K562 (cell line): ENCODE results near the gene B3GAT3. TPM values are rescaled to one million over a fixed set of nuclear protein-coding genes. Genes with fewer than 3 reads are reported as not detected.
A peak's percentile ranks its signal among the peaks of the same experiment; 100 is the strongest.

Experiments used
- ARNT ChIP-seq, 2 experiments: fragments of 450-650 bp; IDR thresholded peaks; 2 replicates each; pipeline ENCODE4 v1.6.1; 2016; ENCODE audit warnings: mild to moderate bottlenecking in 1 of 2
- BRF2 ChIP-seq: IDR thresholded peaks from 3 replicates; pipeline ENCODE4 v1.6.1; 2011; ENCODE audit warnings: borderline replicate concordance, mild to moderate bottlenecking; ENCODE audit not compliant: insufficient read length, insufficient read depth
- CCNT2 ChIP-seq: IDR thresholded peaks from 2 replicates; pipeline ENCODE4 v1.6.1; 2011; ENCODE audit warnings: borderline replicate concordance, low read depth, mild to moderate bottlenecking, moderate library complexity, mixed read lengths, low read length; ENCODE audit not compliant: insufficient read length; ENCODE audit errors: extremely low read depth
- CHD2 ChIP-seq: IDR thresholded peaks from 2 replicates; pipeline ENCODE4 v1.6.1; 2011; ENCODE audit warnings: low read depth, low read length
- CREBBP ChIP-seq: IDR thresholded peaks from one replicate; pipeline ENCODE4 v1.6.1; 2012; ENCODE audit warnings: low read depth, mild to moderate bottlenecking, control low read depth, inconsistent platforms, low read length
- EZH2 ChIP-seq: IDR thresholded peaks from 2 replicates; pipeline ENCODE4 v1.6.1; 2012; ENCODE audit warnings: low read depth, mild to moderate bottlenecking, inconsistent platforms, low read length, borderline replicate concordance
- GABPA ChIP-seq: fragments of 200-800 bp; sonication (Bioruptor generic); conservative IDR thresholded peaks from 2 replicates; pipeline ENCODE4 v1.6.1; 2016; ENCODE audit warnings: low read depth, missing genetic modification characterization, missing compliant biosample characterization
- JUND ChIP-seq, 2 experiments: IDR thresholded peaks; 2 replicates in 1 of 2; 3 replicates in 1 of 2; pipeline ENCODE4 v1.6.1; 2011; ENCODE audit warnings: borderline replicate concordance in 2 of 2, low read depth in 2 of 2, low read length in 2 of 2, improper control_type of control experiment in 1 of 2, missing biosample characterization in 1 of 2, missing genetic modification characterization in 1 of 2, missing genetic modification reagents in 1 of 2
- KAT8 ChIP-seq: fragments of 450-650 bp; IDR thresholded peaks from 2 replicates; pipeline ENCODE4 v1.6.1; 2016; ENCODE audit warnings: low read depth, mild to moderate bottlenecking
- STAT5A ChIP-seq: IDR thresholded peaks from 2 replicates; pipeline ENCODE4 v1.6.1; 2012; ENCODE audit warnings: low read length, inconsistent platforms, borderline replicate concordance
- TEAD1 ChIP-seq, 2 experiments: fragments of 450-650 bp in 1 of 2; sonication (generic) in 1 of 2; formaldehyde crosslinking; IDR thresholded peaks; 2 replicates each; pipeline versions ENCODE4 v1.4.0 to v1.8.0; 2020 to 2022; ENCODE audit warnings: mild to moderate bottlenecking in 2 of 2, missing genetic modification reagents in 1 of 2
- U2AF1 ChIP-seq: fragments of 200-400 bp; formaldehyde crosslinking; optimal IDR thresholded peaks from 2 replicates; pipeline ENCODE3; 2017; ENCODE audit warnings: mild to moderate bottlenecking, low read depth, low read length, moderate library complexity
- YY1 ChIP-seq, 3 experiments: IDR thresholded peaks; 2 replicates each; pipeline ENCODE4 v1.6.1; 2011; ENCODE audit warnings: low read length in 2 of 3, mild to moderate bottlenecking in 2 of 3, moderate library complexity in 2 of 3, borderline replicate concordance in 1 of 3, control low read depth in 1 of 3, low read depth in 1 of 3; ENCODE audit not compliant: insufficient read depth in 3 of 3, insufficient replicate concordance in 2 of 3, control insufficient read depth in 1 of 3, insufficient read length in 1 of 3; ENCODE audit errors: extremely low read depth in 1 of 3
- ZNF764 ChIP-seq: fragments of 250-450 bp; sonication (Bioruptor Pico); IDR thresholded peaks from 2 replicates; pipeline ENCODE4 v1.4.0; 2020; ENCODE audit warnings: low read depth, mild to moderate bottlenecking, moderate library complexity
- polyA plus RNA-seq, 8 experiments: library from polyadenylated mRNA; depleted of rRNA in 4 of 8; stranded (reverse) in 5 of 8; unstranded in 3 of 8; fragments of >200 nt; fragmentation: Nextera tagmentation in 2 of 8; fragmentation: Illumina TruSeq in 1 of 8; extraction: Ambion mirVana in 2 of 8; extraction: Trizol in 1 of 8; gene quantifications; 2 replicates each; pipeline versions ENCODE4 v1.2.1 to v1.2.3, GENCODE V29; 2011 to 2014; ENCODE audit warnings: inconsistent platforms in 1 of 8, missing spikeins in 1 of 8
- total RNA-seq, 7 experiments: library from RNA; depleted of rRNA in 6 of 7; stranded (reverse); fragments of >200 nt in 6 of 7; fragmentation: Illumina TruSeq in 2 of 7; extraction: Trizol in 2 of 7; gene quantifications; 2 replicates each; pipeline versions ENCODE4 v1.2.1 to v1.2.3, GENCODE V29; 2011 to 2021; ENCODE audit warnings: low replicate concordance in 1 of 7
- TF ChIP-seq, protein P1 (sequence below): fragments of 450-650 bp; IDR thresholded peaks from 2 replicates; pipeline ENCODE4 v1.6.1; 2016; ENCODE audit warnings: antibody characterized with exemption
- TF ChIP-seq, protein P2 (sequence below): fragments of 450-650 bp; formaldehyde crosslinking; IDR thresholded peaks from 2 replicates; pipeline ENCODE4 v1.4.0; 2022; ENCODE audit warnings: missing genetic modification characterization
- TF ChIP-seq, protein P3 (sequence below): IDR thresholded peaks from 2 replicates; pipeline ENCODE4 v1.6.1; 2011; ENCODE audit warnings: borderline replicate concordance, low read depth, mild to moderate bottlenecking, moderate library complexity, low read length; ENCODE audit not compliant: insufficient read depth, poor library complexity, severe bottlenecking

Gene B3GAT3
- total and polyA plus RNA-seq, 9 of the 15 experiments (the other 6 are each of a cell fraction or from before 2014, with no cell fraction given), result 0.30 to 64.0 (median 21.4) TPM

DNA sequence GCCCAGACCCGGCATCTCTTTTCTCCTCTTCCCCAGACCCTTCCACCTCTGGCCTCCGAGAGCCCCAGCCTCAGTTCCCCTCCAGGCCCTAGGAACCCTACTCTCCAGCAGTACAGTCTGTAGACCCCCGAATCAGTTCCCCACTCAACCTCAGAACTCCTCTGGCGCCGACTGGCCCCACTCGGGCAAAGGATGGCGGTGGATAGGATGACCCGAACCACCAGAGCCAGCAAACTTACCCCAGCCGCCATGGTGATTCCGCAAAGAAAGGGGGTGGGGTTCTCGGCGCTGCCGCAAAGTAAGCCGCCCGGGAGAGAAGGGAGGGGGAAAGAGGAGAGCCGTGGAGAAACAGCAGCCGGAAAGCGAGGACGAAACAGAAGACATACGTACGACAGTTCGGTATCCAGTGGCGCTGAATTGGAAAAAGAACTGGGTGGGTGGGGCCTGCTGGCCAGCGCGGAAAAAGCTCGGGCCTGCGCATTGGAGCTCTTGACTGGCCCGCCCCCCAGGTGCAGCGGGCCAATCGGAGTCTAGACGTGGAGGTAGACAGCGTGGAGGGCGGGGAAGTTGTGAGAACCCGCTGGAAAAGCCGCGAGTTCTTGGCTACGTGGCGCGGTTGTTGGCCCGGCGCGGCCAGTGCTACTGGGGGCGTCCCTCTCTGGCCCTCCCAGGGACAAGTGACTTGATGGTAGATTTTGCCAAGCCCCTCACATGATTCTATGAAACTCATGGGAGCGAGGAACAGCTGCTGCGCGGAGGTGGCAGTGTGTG is 48.0 kb downstream of the B3GAT3 start, which contains the start of gene EEF1G (continued):
- no peak for TF ChIP-seq ZNF764 (CRISPR knock-in tag)
- TF ChIP-seq, protein P1, sequence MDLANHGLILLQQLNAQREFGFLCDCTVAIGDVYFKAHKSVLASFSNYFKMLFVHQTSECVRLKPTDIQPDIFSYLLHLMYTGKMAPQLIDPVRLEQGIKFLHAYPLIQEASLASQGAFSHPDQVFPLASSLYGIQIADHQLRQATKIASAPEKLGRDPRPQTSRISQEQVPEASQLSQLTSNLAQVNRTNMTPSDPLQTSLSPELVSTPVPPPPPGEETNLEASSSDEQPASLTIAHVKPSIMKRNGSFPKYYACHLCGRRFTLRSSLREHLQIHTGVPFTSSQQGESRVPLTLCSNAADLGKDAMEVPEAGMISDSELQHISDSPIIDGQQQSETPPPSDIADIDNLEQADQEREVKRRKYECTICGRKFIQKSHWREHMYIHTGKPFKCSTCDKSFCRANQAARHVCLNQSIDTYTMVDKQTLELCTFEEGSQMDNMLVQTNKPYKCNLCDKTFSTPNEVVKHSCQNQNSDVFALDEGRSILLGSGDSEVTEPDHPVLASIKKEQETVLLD, result peak; percentile 91
- no peak for TF ChIP-seq CREBBP
- peak; percentile 2; the same call in 1 of the 2 replicates for TF ChIP-seq JUND (IDR thresholded peaks at IDR 0.05; ENCODE audit: borderline replicate concordance, low read depth, low read length)
- no peak; the same call in 2 of the 3 replicates for TF ChIP-seq JUND (tag; IDR thresholded peaks at IDR 0.05; ENCODE audit: borderline replicate concordance, low read depth, low read length)
- no peak for TF ChIP-seq U2AF1
- TF ChIP-seq EZH2, result no peak
- TF ChIP-seq GABPA (tag), result no peak
- TF ChIP-seq ARNT (IDR thresholded peaks at IDR 0.05), result peak in 1 of 2 experiments; percentile 44; a peak in 1 of 4 replicates
- TF ChIP-seq, protein P2, sequence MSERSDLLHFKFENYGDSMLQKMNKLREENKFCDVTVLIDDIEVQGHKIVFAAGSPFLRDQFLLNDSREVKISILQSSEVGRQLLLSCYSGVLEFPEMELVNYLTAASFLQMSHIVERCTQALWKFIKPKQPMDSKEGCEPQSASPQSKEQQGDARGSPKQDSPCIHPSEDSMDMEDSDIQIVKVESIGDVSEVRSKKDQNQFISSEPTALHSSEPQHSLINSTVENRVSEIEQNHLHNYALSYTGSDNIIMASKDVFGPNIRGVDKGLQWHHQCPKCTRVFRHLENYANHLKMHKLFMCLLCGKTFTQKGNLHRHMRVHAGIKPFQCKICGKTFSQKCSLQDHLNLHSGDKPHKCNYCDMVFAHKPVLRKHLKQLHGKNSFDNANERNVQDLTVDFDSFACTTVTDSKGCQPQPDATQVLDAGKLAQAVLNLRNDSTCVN (CRISPR knock-in tag), result no peak
- 0 out of 4 replicates have a peak, but pooled peaks of 1 of the 2 experiments have one; percentile 12 for TF ChIP-seq TEAD1 (CRISPR knock-in tag; IDR thresholded peaks at IDR 0.05)
- no peak for TF ChIP-seq STAT5A
- TF ChIP-seq CCNT2, result peak; percentile 47
- TF ChIP-seq, protein P3, sequence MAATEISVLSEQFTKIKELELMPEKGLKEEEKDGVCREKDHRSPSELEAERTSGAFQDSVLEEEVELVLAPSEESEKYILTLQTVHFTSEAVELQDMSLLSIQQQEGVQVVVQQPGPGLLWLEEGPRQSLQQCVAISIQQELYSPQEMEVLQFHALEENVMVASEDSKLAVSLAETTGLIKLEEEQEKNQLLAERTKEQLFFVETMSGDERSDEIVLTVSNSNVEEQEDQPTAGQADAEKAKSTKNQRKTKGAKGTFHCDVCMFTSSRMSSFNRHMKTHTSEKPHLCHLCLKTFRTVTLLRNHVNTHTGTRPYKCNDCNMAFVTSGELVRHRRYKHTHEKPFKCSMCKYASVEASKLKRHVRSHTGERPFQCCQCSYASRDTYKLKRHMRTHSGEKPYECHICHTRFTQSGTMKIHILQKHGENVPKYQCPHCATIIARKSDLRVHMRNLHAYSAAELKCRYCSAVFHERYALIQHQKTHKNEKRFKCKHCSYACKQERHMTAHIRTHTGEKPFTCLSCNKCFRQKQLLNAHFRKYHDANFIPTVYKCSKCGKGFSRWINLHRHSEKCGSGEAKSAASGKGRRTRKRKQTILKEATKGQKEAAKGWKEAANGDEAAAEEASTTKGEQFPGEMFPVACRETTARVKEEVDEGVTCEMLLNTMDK, result peak; percentile 27
- peak; percentile 92 for TF ChIP-seq CHD2
- no peak for TF ChIP-seq KAT8
- TF ChIP-seq BRF2, result no peak
- TF ChIP-seq YY1 (IDR thresholded peaks at IDR 0.05; ENCODE audit: borderline replicate concordance in 1 of 3, control insufficient read depth in 1 of 3, extremely low read depth in 1 of 3, insufficient read depth in 3 of 3, insufficient read length in 1 of 3, insufficient replicate concordance in 2 of 3, low read depth in 1 of 3, low read length in 2 of 3), result peak; percentile 84 to 93 (median 89)
